HepG2 (cell line): Measurements from ENCODE around the gene HAUS1. TPM values are rescaled to one million over a fixed set of nuclear protein-coding genes. Genes with fewer than 3 reads are reported as not detected.

Experiments
- ARNT2 ChIP-seq: sonication (generic); formaldehyde crosslinking; IDR thresholded peaks from 2 replicates; pipeline ENCODE4 v1.8.0; 2022; ENCODE audit warnings: mild to moderate bottlenecking, low read depth, missing genetic modification reagents, moderate library complexity
- DPF2 ChIP-seq: sonication (generic); formaldehyde crosslinking; IDR thresholded peaks from 2 replicates; pipeline ENCODE4 v1.4.0; 2020; ENCODE audit warnings: mild to moderate bottlenecking, low read depth, missing genetic modification reagents, borderline replicate concordance
- IKZF1 ChIP-seq: fragments of 450-650 bp; IDR thresholded peaks from 2 replicates; pipeline ENCODE4 v1.7.1; 2016
- SMARCE1 ChIP-seq: fragments of 450-650 bp; IDR thresholded peaks from 2 replicates; pipeline ENCODE4 v1.6.1; 2017; ENCODE audit warnings: borderline replicate concordance
- YEATS2 ChIP-seq: sonication (generic); formaldehyde crosslinking; IDR thresholded peaks from 2 replicates; pipeline ENCODE4 v1.4.0; 2020; ENCODE audit warnings: missing genetic modification reagents, borderline replicate concordance
- ZBTB1 ChIP-seq: sonication (generic); formaldehyde crosslinking; IDR thresholded peaks from 2 replicates; pipeline ENCODE4 v1.4.0; 2020; ENCODE audit warnings: missing genetic modification reagents, borderline replicate concordance
- ZHX2 ChIP-seq, 2 experiments: sonication (generic) in 1 of 2; formaldehyde crosslinking in 1 of 2; IDR thresholded peaks; 2 replicates each; pipeline versions ENCODE4 v1.6.1 to v1.9.0; 2014 to 2022; ENCODE audit warnings: antibody characterized with exemption in 1 of 2, borderline replicate concordance in 1 of 2, inconsistent platforms in 1 of 2, low read depth in 1 of 2, missing genetic modification reagents in 1 of 2
- ZNF34 ChIP-seq: sonication (generic); formaldehyde crosslinking; IDR thresholded peaks from 2 replicates; pipeline ENCODE4 v1.4.0; 2020; ENCODE audit warnings: mild to moderate bottlenecking, missing genetic modification reagents, borderline replicate concordance
- ZNF496 ChIP-seq: sonication (generic); formaldehyde crosslinking; IDR thresholded peaks from 2 replicates; pipeline ENCODE4 v1.8.1; 2023; ENCODE audit warnings: mild to moderate bottlenecking, moderate library complexity, missing genetic modification reagents; ENCODE audit not compliant: insufficient replicate concordance
- ZNF503 ChIP-seq: sonication (generic); formaldehyde crosslinking; IDR thresholded peaks from 2 replicates; pipeline ENCODE4 v1.4.0; 2020; ENCODE audit warnings: missing genetic modification reagents
- ZNF562 ChIP-seq: sonication (generic); formaldehyde crosslinking; IDR thresholded peaks from 2 replicates; pipeline ENCODE4 v1.8.0; 2022; ENCODE audit warnings: missing genetic modification reagents, borderline replicate concordance
- polyA plus RNA-seq, 8 experiments: library from polyadenylated mRNA; depleted of rRNA in 3 of 8; stranded (reverse) in 7 of 8; unstranded in 1 of 8; fragments of >200 nt; fragmentation: Illumina TruSeq in 4 of 8; extraction: Trizol in 4 of 8; gene quantifications; 2 replicates each; pipeline versions ENCODE4 v1.2.1 to v1.2.3, GENCODE V29; 2011 to 2016; ENCODE audit warnings: low read depth in 4 of 8, missing spikeins in 1 of 8, mixed read lengths in 1 of 8; ENCODE audit not compliant: insufficient read depth in 1 of 8
- total RNA-seq, 5 experiments: library from RNA; depleted of rRNA; stranded (reverse); fragments of >200 nt; fragmentation: Illumina TruSeq; extraction: Trizol; gene quantifications; 2 replicates each; pipeline ENCODE4 v1.2.3, GENCODE V29; 2016; ENCODE audit warnings: low read depth in 1 of 5
- TF ChIP-seq, protein P1 (sequence below): sonication (generic); formaldehyde crosslinking; IDR thresholded peaks from 2 replicates; pipeline ENCODE4 v1.5.0; 2020; ENCODE audit warnings: missing genetic modification reagents
- TF ChIP-seq, protein P2 (sequence below): fragments of 450-650 bp; IDR thresholded peaks from 2 replicates; pipeline ENCODE4 v1.6.1; 2017; ENCODE audit warnings: mild to moderate bottlenecking

The HAUS1 gene
- total and polyA plus RNA-seq, 2 of the 13 experiments (the other 11 are each of a cell fraction or from before 2014, with no cell fraction given), result 20.6 to 59.2 TPM

DNA sequence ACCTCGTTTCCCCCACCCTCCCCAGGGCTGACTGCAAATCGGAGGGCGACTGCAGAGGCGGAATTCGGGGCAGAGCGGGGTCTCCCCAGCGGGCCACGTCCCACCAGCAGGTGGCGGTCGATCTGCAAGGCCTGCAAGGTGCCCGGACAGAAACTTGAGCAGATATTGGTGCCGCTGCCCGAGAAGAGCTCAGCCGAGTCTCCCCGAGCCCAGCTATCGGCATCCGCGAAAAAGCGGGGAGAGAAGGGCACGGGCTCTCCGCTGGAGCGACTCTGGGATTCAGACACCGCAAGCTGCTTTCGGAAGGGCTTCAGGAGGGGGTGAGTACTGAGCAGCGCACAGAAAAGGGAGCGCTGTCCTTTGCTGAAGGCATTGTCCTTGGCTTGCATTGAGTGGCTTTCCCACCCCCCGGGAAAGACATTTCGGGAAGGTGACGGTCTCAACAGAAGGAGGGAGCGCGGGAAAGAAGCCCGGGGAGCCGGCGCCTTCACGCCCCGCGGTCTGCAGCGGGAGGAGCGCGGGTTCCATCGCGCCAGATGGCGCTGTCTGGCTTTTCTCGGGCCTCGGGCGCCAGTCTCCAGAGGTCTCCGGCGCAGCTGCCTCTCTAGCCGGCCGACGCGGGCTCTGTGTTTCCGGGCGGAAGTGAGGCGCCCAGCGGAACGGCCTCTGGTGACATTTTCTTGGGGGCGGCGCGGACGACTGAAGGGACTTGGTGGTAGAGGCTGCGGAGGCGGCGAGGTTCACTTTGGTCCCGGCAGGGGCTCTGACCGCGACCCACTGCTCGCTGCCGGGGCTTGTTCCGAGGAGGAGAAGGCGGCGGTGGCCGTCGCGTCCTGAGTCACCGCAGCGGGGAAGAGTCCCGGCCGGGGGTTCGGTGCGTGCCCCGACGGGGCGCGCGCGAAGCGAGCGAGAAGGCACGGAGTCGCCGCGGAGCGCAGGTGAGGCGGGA is 69.5 kb downstream of the HAUS1 start (continued):
- TF ChIP-seq ZNF503 (CRISPR knock-in tag), result peak; percentile 70
- TF ChIP-seq ZHX2 (IDR thresholded peaks at IDR 0.05; ENCODE audit: low read depth), result peak; percentile 85
- no peak for TF ChIP-seq ZHX2 (CRISPR knock-in tag; IDR thresholded peaks at IDR 0.05; ENCODE audit: borderline replicate concordance)
- TF ChIP-seq ZBTB1 (CRISPR knock-in tag), result no peak
- TF ChIP-seq SMARCE1, result no peak
- no peak for TF ChIP-seq ZNF562 (CRISPR knock-in tag)
- TF ChIP-seq ZNF496 (CRISPR knock-in tag), result no peak
- peak; percentile 97 for TF ChIP-seq YEATS2 (CRISPR knock-in tag)
- no peak for TF ChIP-seq DPF2
- TF ChIP-seq, protein P1, sequence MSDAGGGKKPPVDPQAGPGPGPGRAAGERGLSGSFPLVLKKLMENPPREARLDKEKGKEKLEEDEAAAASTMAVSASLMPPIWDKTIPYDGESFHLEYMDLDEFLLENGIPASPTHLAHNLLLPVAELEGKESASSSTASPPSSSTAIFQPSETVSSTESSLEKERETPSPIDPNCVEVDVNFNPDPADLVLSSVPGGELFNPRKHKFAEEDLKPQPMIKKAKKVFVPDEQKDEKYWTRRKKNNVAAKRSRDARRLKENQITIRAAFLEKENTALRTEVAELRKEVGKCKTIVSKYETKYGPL (CRISPR knock-in tag), result no peak
- peak; percentile 60; the same call in 1 of the 2 replicates for TF ChIP-seq ZNF34 (CRISPR knock-in tag)
- no peak for TF ChIP-seq IKZF1
- TF ChIP-seq ARNT2 (CRISPR knock-in tag), result peak; percentile 59; the same call in 1 of the 2 replicates
- TF ChIP-seq, protein P2, sequence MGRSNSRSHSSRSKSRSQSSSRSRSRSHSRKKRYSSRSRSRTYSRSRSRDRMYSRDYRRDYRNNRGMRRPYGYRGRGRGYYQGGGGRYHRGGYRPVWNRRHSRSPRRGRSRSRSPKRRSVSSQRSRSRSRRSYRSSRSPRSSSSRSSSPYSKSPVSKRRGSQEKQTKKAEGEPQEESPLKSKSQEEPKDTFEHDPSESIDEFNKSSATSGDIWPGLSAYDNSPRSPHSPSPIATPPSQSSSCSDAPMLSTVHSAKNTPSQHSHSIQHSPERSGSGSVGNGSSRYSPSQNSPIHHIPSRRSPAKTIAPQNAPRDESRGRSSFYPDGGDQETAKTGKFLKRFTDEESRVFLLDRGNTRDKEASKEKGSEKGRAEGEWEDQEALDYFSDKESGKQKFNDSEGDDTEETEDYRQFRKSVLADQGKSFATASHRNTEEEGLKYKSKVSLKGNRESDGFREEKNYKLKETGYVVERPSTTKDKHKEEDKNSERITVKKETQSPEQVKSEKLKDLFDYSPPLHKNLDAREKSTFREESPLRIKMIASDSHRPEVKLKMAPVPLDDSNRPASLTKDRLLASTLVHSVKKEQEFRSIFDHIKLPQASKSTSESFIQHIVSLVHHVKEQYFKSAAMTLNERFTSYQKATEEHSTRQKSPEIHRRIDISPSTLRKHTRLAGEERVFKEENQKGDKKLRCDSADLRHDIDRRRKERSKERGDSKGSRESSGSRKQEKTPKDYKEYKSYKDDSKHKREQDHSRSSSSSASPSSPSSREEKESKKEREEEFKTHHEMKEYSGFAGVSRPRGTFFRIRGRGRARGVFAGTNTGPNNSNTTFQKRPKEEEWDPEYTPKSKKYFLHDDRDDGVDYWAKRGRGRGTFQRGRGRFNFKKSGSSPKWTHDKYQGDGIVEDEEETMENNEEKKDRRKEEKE, result no peak
